ENCODE data around the gene CCDC9. TPM values are rescaled to one million over a fixed set of nuclear protein-coding genes. Genes with fewer than 3 reads are reported as not detected.

CCDC9 gene
- total RNA-seq, 1 experiment from 2014 or later, result 36.9 TPM

DNA sequence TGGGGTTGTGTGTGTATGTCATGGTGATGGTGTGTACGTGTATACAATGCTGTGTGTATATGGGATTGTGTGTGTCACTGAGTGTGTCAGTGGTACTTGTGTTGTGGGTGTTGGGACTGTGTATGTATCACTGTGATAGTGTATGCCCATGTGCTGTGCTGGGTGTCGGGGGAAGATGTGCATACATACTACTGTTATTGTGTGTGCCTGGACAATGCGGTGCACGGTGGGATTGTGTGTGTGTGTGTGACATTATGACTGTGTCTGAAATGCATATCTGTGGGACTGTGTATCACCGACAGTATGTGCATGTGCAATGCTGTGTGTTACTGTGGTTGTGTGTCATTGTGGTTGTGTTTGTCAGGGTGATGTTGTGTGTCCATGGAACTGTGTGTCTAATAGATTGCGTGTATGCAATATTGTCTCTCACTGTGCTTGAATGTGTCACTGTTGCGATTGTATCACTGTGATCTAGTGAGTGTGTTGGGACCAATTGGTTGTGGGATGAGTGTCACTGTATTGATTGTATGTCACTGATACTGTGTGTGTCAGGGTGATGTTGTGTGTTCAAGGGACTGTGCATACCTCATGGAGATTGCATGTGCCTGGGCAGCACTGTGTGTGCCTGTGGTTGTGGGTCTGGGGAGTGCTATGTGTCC, 14.3 kb upstream of the CCDC9 start:
- Histone ChIP-seq H3K23ac (ENCODE audit: insufficient read length, low read depth, low read length) (no peak overlapping the region), H2BK5ac (ENCODE audit: insufficient read length, low read length) (no peak overlapping the region), H2AK5ac (ENCODE audit: insufficient read length, low read length) (no peak overlapping the region), H3K79me1 (ENCODE audit: insufficient read depth, low read depth, low read length, poor library complexity, severe bottlenecking) (no peaks in the 10 kb centered on the region), H4K91ac (ENCODE audit: insufficient read length, low read depth, low read length) (no peak overlapping the region), H2BK120ac (ENCODE audit: low read depth, low read length, poor library complexity, severe bottlenecking) (no peak overlapping the region), H4K8ac (replicated peaks; ENCODE audit: insufficient read length, low read depth, low read length) (no peak overlapping the region), H2BK12ac (ENCODE audit: insufficient read length, low read depth, low read length) (no peak overlapping the region), H2BK15ac (ENCODE audit: low read depth, low read length) (no peak overlapping the region), H3K4ac (ENCODE audit: low read depth, low read length) (no peak overlapping the region), H3K4me2 (ENCODE audit: insufficient read depth, insufficient read length, low read length) (no peak overlapping the region), H3K79me2 (ENCODE audit: insufficient read depth, low read length) (no peaks in the 10 kb centered on the region), H2AFZ (ENCODE audit: low read length) (no peak overlapping the region), H4K5ac (ENCODE audit: insufficient read length, low read depth, low read length) (no peak overlapping the region), H3K4me1 (ENCODE audit: insufficient read depth, low read length) (peaks cover 3% of the 10 kb centered on the region; the same call in 1 of the 2 replicates), H4K20me1 (ENCODE audit: control insufficient read depth, insufficient read depth, insufficient read length) (no peaks in the 10 kb centered on the region), H3K27ac (ENCODE audit: insufficient read length, low read depth, low read length) (no peak overlapping the region), H3K27me3 (ENCODE audit: insufficient read depth, low read length) (peaks cover 2% of the 10 kb centered on the region; the same call in 1 of the 2 replicates), H3K14ac (ENCODE audit: insufficient read depth, low read length) (no peak overlapping the region), H3T11ph (ENCODE audit: low read length) (no peak overlapping the region), H3K9ac (ENCODE audit: extremely low read depth, insufficient read length, low read length) (no peak overlapping the region), H3K18ac (ENCODE audit: insufficient read length, low read depth, low read length) (peak overlapping the region; percentile 3), H2BK20ac (ENCODE audit: low read depth, low read length, poor library complexity, severe bottlenecking) (no peak overlapping the region), H3K56ac (ENCODE audit: insufficient read length, low read depth, low read length) (no peak overlapping the region), H3K23me2 (ENCODE audit: insufficient read length, low read depth, low read length, poor library complexity, severe bottlenecking) (peaks cover 14% of the 10 kb centered on the region), H3K9me3 (ENCODE audit: control insufficient read depth, low read depth, low read length) (no peaks in the 10 kb centered on the region)
- TF ChIP-seq, protein P1, sequence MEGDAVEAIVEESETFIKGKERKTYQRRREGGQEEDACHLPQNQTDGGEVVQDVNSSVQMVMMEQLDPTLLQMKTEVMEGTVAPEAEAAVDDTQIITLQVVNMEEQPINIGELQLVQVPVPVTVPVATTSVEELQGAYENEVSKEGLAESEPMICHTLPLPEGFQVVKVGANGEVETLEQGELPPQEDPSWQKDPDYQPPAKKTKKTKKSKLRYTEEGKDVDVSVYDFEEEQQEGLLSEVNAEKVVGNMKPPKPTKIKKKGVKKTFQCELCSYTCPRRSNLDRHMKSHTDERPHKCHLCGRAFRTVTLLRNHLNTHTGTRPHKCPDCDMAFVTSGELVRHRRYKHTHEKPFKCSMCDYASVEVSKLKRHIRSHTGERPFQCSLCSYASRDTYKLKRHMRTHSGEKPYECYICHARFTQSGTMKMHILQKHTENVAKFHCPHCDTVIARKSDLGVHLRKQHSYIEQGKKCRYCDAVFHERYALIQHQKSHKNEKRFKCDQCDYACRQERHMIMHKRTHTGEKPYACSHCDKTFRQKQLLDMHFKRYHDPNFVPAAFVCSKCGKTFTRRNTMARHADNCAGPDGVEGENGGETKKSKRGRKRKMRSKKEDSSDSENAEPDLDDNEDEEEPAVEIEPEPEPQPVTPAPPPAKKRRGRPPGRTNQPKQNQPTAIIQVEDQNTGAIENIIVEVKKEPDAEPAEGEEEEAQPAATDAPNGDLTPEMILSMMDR (conservative IDR thresholded peaks at IDR 0.05), result no peak
- no CpG with 5 or more reads among the region's 7 CpGs for WGBS (ENCODE audit: extremely low coverage, insufficient read length, low lambda C conversion rate)
- peaks cover 17 to 25% of the 10 kb centered on the region in 2 experiments for H3K4me1 Mint-ChIP-seq
- H3K27me3 Mint-ChIP-seq (ENCODE audit: low read depth), result peaks cover 26% of the 10 kb centered on the region
- H3K9me3 Mint-ChIP-seq, result no peaks in the 10 kb centered on the region; a peak in 1 of 5 replicates
- no peak overlapping the region for H3K4me3 Mint-ChIP-seq
- H3K27ac Mint-ChIP-seq, result no peak overlapping the region
- no peak for DNase-seq
- no peaks in the 10 kb centered on the region; a peak in 1 of 7 replicates for H3K36me3 Mint-ChIP-seq (ENCODE audit: insufficient read depth in 1 of 3, low read depth in 3 of 3)

All from H9 (cell line).